ENCODE data around the gene FBXO34.

DNA sequence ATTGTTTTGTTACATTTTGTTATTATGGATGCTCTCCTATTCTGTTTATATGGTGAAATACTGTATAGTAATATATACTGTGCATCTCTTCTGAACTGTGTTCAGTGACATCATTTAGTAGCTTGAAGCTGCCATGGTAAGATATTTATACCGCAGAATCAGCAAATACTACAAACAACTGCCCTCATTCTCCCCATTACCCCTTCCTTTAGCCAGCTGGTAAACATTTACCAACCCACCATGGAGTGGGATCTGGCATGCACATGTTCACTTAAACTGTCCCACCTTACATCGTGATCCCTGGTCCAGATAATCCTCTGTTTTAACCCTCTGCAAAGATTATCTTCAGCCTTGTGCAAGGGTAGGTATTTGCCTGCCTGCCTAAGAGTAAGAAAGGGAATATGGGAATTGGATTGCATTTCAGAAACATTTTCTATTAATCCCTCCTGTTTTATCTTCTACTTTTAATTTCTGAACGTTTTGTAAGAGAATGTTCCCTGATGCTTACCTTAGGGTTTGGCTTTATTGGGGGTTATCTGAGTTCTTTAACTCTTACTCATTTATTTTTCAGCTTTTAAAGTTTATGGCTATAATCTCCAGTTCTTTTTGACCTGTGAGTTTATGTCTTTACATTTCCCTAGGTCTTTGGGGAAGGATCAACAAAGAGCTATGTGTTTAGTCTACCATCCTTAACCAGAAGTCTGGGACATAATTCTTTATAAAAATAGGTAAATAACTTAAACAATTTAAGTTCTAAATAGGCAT, 46.5 kb downstream of the FBXO34 start:
- TF ChIP-seq, protein P1, sequence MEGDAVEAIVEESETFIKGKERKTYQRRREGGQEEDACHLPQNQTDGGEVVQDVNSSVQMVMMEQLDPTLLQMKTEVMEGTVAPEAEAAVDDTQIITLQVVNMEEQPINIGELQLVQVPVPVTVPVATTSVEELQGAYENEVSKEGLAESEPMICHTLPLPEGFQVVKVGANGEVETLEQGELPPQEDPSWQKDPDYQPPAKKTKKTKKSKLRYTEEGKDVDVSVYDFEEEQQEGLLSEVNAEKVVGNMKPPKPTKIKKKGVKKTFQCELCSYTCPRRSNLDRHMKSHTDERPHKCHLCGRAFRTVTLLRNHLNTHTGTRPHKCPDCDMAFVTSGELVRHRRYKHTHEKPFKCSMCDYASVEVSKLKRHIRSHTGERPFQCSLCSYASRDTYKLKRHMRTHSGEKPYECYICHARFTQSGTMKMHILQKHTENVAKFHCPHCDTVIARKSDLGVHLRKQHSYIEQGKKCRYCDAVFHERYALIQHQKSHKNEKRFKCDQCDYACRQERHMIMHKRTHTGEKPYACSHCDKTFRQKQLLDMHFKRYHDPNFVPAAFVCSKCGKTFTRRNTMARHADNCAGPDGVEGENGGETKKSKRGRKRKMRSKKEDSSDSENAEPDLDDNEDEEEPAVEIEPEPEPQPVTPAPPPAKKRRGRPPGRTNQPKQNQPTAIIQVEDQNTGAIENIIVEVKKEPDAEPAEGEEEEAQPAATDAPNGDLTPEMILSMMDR (IDR thresholded peaks at IDR 0.05): no peak
- no peak for TF ChIP-seq ZFX (IDR thresholded peaks at IDR 0.05; ENCODE audit: borderline replicate concordance)
